HG02759 (cell line): Measurements from ENCODE around the gene MAF.

ENCODE experiments used
- ATAC-seq: cut with Tn5 transposase; IDR thresholded peaks from one replicate; pipeline ENCODE4 v1.9.1; 2021; ENCODE audit warnings: mild to moderate bottlenecking, moderate library complexity; ENCODE audit not compliant: unreplicated experiment

Gene MAF

DNA sequence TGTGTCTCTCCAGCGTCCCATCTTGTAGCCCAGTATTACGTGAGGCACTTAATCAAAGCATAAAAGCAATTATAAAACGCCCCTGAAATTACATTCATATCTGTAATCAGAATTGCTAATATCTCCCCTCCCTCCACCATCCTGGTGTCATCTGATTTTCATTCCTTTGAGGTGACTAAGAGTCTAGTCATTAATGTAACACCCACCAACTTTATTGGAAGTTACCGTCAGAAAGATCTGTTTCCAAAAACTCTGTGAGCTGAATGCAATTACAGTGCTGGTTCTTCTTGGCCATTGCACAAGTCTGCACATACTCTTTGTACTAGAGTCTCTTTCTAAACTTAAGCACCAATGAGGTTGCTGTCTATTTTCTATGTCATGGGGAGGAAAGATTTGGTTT, 12.5 kb upstream of the MAF start:
- ATAC-seq: no peak

DNA sequence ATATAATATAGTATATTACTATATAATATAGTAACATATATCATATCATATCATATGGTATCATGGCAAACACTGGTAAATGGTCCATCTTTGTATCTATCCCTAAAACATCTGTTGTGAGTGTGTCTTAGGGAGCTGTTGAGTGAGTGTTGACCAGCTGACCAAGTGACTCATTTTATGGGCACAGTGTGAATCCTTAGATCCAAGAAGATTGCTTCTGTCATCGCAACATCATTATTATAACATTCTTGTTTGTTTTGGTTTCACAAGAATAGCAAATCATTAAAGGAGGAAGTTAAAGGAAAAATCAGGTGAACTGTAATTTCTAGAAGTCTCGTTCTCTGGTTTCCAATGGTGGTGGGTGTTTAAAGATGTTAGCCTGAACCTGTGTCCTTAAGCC, 11.7 kb upstream of the MAF start:
- ATAC-seq: no peak

DNA sequence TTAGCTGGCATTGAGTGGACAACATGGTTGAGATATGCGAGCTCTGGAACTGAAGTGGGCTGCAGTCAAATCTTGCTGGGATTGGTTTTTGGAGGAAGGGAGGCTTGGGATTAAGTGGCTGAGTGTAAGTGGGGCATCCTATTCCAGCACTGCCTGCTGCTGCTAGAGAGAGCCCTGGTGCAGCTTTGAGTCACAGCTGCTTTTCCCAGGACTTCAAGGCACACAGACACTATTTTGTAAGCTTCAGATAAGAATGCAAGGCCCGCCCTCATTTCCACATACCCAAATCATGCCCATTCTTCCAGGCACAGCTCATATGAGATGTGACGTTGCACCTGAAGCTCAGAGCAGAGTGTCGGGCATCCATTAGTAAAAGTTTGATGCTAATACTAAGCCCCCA, 10.2 kb upstream of the MAF start:
- ATAC-seq: no peak

- no peak for ATAC-seq
Observed at GRCh38 chr16:79609861-79610260, 9.3 kb upstream of the MAF start.

GRCh38 chr16:79608976-79609375, 8.4 kb upstream of the MAF start:
- ATAC-seq: no peak

GRCh38 chr16:79607587-79607986, 7.0 kb upstream of the MAF start:
- ATAC-seq: no peak

- ATAC-seq: no peak
Observed at GRCh38 chr16:79605999-79606398, 5.5 kb upstream of the MAF start.

DNA sequence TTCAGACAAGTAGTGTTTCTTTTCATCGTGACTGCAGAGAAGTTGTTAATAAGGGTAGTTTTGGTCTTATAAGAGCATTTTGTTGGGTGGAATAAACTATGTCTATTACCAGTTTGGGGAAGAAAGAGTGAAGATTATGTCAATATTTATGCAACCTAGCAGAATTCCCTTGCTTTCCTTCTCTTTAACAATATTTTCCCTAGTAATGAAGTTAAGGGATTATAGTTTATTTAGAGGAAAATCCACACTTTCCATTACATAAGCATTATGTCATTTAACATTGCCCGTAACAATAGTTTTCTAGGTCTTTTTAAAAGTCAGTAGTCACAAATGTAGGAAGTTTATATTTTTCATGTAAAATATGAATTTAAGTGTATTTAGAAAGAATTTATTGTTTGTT, 2.5 kb upstream of the MAF start:
- ATAC-seq: no peak

GRCh38 chr16:79602628-79603014, 2.1 kb upstream of the MAF start:
- ATAC-seq: no peak

GRCh38 chr16:79601931-79602627, 1.5 kb upstream of the MAF start:
- peak; percentile 38 for ATAC-seq

GRCh38 chr16:79601092-79601930, 774 bp upstream of the MAF start:
- no peak for ATAC-seq

- no peak for ATAC-seq
Observed at GRCh38 chr16:79599837-79600637, 500 bp downstream of the MAF start.

DNA sequence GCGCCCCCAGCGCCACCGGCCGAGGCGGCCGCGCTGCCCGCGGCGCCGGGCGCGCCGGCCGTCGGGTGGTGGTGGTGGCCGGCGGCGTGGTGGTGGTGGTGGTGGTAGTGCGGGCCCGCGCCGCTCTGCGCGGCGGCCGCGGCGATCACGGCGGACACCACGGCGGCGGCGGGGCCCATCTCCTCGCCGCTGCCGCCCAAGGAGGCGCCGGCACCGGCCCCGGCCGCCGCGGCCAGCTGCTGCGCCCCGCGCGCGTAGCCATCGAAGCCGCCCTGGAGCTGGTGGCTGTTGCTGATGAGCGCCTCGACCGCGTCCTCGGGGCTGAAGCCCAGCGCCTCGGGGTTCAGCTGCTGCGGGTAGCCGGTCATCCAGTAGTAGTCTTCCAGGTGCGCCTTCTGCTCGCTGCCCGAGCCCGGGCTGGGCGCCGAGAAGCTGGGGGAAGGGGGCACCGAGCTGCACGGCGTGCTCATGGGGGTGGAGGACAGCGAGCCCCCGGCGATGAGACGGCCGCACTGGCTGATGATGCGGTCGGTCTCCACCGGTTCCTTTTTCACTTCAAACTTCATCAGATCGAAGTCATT, 1.2 kb downstream of the MAF start:
- ATAC-seq: no peak

GRCh38 chr16:79598348-79599181, 2.0 kb downstream of the MAF start:
- no peak for ATAC-seq

DNA sequence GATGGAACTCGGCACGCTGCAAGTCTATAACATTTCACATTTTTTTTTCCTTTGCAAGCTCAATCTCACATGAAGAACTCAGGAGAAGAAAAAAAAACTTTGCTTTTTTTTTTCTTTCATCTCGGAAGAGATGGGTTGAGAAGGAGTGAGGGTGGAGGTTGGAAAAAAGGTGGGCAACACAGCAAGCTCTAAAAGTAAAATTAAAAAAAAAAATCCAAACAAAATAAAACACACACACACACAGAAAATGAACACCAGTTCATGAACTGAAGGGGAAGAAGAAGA, 2.5 kb downstream of the MAF start:
- ATAC-seq: no peak

GRCh38 chr16:79597277-79598062, 3.1 kb downstream of the MAF start:
- ATAC-seq: no peak

DNA sequence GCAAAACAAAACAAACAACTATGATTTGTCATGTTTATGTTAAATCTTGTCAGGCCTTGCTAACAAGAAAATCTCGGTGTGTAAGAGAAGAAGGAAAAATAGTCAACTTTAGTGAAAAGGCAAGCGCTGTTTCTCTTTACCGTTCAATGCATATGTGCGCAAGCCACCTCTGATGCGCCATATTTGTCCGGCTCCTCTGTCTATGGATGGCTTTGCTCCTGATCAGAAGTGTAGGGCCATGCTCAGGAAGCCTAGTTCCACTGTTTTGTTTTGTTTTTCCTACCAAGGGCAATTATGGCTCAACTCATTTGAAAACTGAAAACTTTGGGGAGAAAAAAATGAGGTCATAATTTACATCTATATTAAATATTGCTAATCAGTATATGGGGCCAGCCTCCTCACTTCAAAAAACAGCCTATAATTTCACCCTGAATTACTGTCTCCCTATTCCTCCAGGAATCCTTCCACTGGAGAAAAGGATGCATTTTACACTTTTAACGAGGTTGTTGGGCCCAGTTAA, 4.5 kb downstream of the MAF start:
- ATAC-seq: no peak

DNA sequence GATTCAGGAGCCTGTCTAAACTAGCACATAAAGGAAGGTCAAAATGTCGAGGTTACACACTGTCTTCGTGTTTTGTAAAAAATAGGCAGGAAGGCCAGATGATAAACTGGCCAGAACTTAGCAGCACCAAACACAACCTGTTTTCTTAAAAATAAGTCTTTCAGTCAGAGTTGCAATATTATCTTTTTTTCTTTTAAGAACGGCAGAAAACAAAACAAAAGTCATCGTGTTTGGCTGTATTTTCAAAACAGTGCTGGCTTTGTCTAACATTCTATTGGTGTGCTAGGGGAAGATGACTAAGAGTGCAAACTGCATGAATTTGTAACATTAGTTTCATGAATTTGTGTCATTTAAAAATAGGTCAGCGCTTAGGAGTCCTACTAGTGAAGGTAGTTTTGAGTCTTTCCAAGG, 5.3 kb downstream of the MAF start:
- no peak for ATAC-seq

DNA sequence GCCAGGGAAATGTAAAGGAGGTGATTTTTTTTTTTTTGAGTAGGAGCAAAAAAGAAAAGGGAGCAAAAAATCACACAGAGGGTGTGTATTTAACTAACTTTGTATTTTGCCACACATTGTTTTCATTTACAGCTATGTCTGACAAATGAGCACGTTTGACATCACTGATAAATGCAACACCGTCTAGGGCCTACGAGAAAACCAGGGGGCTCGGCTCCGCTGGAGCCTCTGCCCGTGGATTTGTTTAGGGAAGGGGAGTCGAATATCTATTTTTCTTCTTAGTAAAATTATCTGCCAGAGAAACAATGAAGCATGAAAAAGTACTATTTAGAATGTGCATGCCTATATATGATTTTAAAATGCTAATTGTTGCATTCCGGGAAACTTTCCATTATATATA, 6.8 kb downstream of the MAF start:
- ATAC-seq: no peak

GRCh38 chr16:79593074-79593531, 7.4 kb downstream of the MAF start:
- ATAC-seq: no peak
